Prostate gland (tissue), 2 donors: Measurements from ENCODE around the gene SETD3.

Source experiments
- POLR2A ChIP-seq: fragments of 450-650 bp; IDR thresholded peaks from one replicate; pipeline ENCODE4 v1.6.1; 2016; ENCODE audit warnings: antibody characterized with exemption, mild to moderate bottlenecking
- POLR2AphosphoS5 ChIP-seq: sonication (generic); formaldehyde crosslinking; IDR thresholded peaks from one replicate; pipeline ENCODE4 v1.6.1; 2017; ENCODE audit warnings: antibody characterized with exemption
- TF ChIP-seq, protein P1 (sequence below), 4 experiments: fragments of 200-600 bp in 2 of 4; fragments of 450-650 bp in 2 of 4; sonication (generic) in 2 of 4; IDR thresholded peaks; 1 replicate in 3 of 4; 2 replicates in 1 of 4; pipeline ENCODE4 v1.5.1; 2016 to 2019; ENCODE audit warnings: antibody characterized with exemption in 4 of 4, mild to moderate bottlenecking in 2 of 4, moderate library complexity in 2 of 4

- TF ChIP-seq, protein P1, sequence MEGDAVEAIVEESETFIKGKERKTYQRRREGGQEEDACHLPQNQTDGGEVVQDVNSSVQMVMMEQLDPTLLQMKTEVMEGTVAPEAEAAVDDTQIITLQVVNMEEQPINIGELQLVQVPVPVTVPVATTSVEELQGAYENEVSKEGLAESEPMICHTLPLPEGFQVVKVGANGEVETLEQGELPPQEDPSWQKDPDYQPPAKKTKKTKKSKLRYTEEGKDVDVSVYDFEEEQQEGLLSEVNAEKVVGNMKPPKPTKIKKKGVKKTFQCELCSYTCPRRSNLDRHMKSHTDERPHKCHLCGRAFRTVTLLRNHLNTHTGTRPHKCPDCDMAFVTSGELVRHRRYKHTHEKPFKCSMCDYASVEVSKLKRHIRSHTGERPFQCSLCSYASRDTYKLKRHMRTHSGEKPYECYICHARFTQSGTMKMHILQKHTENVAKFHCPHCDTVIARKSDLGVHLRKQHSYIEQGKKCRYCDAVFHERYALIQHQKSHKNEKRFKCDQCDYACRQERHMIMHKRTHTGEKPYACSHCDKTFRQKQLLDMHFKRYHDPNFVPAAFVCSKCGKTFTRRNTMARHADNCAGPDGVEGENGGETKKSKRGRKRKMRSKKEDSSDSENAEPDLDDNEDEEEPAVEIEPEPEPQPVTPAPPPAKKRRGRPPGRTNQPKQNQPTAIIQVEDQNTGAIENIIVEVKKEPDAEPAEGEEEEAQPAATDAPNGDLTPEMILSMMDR (IDR thresholded peaks at IDR 0.05) = no peak
- TF ChIP-seq POLR2A = no peak
- TF ChIP-seq POLR2AphosphoS5 = no peak
Measured at GRCh38 chr14:99502989-99503421, 22.3 kb upstream of the SETD3 start.
